PFSK-1 (cell line): Measurements from ENCODE around the gene MIGA1.

ENCODE experiments used
- FOXP2 ChIP-seq: optimal IDR thresholded peaks from 2 replicates; pipeline ENCODE3; 2011; ENCODE audit warnings: borderline replicate concordance, control low read depth, inconsistent platforms; ENCODE audit not compliant: insufficient read depth; ENCODE audit errors: extremely low read length, extremely low read depth
- POLR2AphosphoS5 ChIP-seq: IDR thresholded peaks from 2 replicates; pipeline ENCODE4 v1.6.1; 2012; ENCODE audit warnings: low read depth, mild to moderate bottlenecking, control low read depth, low read length, moderate library complexity
- SIN3A ChIP-seq: IDR thresholded peaks from 2 replicates; pipeline ENCODE4 v1.6.1; 2012; ENCODE audit warnings: mild to moderate bottlenecking, low read length, moderate library complexity, borderline replicate concordance; ENCODE audit not compliant: insufficient read depth
- TAF1 ChIP-seq: IDR thresholded peaks from 2 replicates; pipeline ENCODE4 v1.6.1; 2012; ENCODE audit warnings: low read length, control low read depth, borderline replicate concordance; ENCODE audit not compliant: insufficient read depth
- TF ChIP-seq, protein P1 (sequence below), 2 experiments: IDR thresholded peaks; 2 replicates each; pipeline versions ENCODE4 v1.6.1 to v1.8.0; 2011 to 2012; ENCODE audit warnings: low read depth in 2 of 2, low read length in 2 of 2, control low read depth in 1 of 2, inconsistent platforms in 1 of 2, mild to moderate bottlenecking in 1 of 2, moderate library complexity in 1 of 2; ENCODE audit not compliant: insufficient read depth in 1 of 2

MIGA1 gene

GRCh38 chr1:77833521-77834100 lies 54.2 kb downstream of the MIGA1 start:
- no peak for TF ChIP-seq FOXP2
- TF ChIP-seq POLR2AphosphoS5: no peak
- TF ChIP-seq, protein P1, sequence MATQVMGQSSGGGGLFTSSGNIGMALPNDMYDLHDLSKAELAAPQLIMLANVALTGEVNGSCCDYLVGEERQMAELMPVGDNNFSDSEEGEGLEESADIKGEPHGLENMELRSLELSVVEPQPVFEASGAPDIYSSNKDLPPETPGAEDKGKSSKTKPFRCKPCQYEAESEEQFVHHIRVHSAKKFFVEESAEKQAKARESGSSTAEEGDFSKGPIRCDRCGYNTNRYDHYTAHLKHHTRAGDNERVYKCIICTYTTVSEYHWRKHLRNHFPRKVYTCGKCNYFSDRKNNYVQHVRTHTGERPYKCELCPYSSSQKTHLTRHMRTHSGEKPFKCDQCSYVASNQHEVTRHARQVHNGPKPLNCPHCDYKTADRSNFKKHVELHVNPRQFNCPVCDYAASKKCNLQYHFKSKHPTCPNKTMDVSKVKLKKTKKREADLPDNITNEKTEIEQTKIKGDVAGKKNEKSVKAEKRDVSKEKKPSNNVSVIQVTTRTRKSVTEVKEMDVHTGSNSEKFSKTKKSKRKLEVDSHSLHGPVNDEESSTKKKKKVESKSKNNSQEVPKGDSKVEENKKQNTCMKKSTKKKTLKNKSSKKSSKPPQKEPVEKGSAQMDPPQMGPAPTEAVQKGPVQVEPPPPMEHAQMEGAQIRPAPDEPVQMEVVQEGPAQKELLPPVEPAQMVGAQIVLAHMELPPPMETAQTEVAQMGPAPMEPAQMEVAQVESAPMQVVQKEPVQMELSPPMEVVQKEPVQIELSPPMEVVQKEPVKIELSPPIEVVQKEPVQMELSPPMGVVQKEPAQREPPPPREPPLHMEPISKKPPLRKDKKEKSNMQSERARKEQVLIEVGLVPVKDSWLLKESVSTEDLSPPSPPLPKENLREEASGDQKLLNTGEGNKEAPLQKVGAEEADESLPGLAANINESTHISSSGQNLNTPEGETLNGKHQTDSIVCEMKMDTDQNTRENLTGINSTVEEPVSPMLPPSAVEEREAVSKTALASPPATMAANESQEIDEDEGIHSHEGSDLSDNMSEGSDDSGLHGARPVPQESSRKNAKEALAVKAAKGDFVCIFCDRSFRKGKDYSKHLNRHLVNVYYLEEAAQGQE (IDR thresholded peaks at IDR 0.05; ENCODE audit: insufficient read depth in 1 of 2, low read depth in 2 of 2, low read length in 2 of 2): no peak
- TF ChIP-seq TAF1: no peak
- no peak for TF ChIP-seq SIN3A

- TF ChIP-seq SIN3A (no peak), FOXP2 (no peak), POLR2AphosphoS5 (no peak), TAF1 (no peak)
- TF ChIP-seq, protein P1 (IDR thresholded peaks at IDR 0.05; ENCODE audit: insufficient read depth in 1 of 2, low read depth in 2 of 2, low read length in 2 of 2): no peak
Measured at GRCh38 chr1:77834771-77835334, 55.4 kb downstream of the MIGA1 start.

DNA sequence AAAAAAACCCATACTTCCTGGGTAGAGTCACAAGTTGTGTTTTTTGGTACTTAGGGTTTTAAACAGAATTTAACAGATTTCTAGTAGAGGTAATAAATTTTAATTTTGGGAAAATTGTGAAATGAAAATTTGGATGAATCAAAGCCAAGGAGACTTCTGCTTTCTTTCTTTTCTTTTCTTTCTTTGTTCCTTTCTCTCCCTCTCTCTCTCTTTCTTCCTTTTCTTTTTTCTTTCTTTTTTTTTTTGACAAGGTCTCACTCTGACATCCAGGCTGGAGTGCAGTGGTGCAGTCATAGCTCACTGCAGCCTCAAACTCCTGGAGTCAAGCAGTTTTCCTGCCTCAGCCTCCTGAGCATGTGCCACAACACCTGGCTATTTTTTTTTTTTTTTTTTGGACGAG lies 62.1 kb downstream of the MIGA1 start:
- TF ChIP-seq, protein P1 (IDR thresholded peaks at IDR 0.05; ENCODE audit: insufficient read depth in 1 of 2, low read depth in 2 of 2, low read length in 2 of 2): no peak
- TF ChIP-seq POLR2AphosphoS5 (no peak), TAF1 (no peak), SIN3A (no peak), FOXP2 (no peak)

DNA sequence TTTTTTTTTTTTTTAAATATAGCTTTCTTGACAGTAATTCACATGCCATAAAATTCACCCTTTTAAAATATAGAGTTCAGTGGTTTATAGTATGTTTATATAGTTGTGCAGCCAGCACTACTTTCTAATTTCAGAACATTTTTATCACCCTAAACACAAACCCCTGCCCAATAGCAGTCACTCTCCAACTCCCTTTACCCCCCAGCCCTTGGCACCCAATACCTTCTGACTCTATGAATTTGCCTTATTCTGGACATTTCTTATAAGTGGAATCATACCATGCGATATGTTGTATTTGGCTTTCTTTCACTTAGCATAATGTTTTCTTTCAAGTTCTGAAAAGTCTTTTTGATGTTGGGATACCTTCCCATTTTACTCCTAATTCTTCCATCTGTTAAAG lies 66.5 kb downstream of the MIGA1 start:
- TF ChIP-seq TAF1: no peak
- no peak for TF ChIP-seq SIN3A
- no peak for TF ChIP-seq POLR2AphosphoS5
- no peak for TF ChIP-seq FOXP2
- TF ChIP-seq, protein P1 (IDR thresholded peaks at IDR 0.05; ENCODE audit: insufficient read depth in 1 of 2, low read depth in 2 of 2, low read length in 2 of 2): no peak
